ENCODE measurements around the gene BCL7B. TPM values are rescaled to one million over a fixed set of nuclear protein-coding genes. Genes with fewer than 3 reads are reported as not detected.

Gene BCL7B
- total and polyA plus RNA-seq, 2 experiments from 2014 or later, result 17.0 to 18.2 TPM

- Mint-ChIP-seq H3K9me3 (no peaks in the 10 kb centered on the region), H3K27ac (no peak overlapping the region), H3K27me3 (ENCODE audit: insufficient read depth, low read depth, poor library complexity) (no peaks in the 10 kb centered on the region), H3K4me3 (no peak overlapping the region), H3K36me3 (ENCODE audit: low read depth) (peaks cover 83% of the 10 kb centered on the region), H3K4me1 (no peaks in the 10 kb centered on the region)
- no peak for TF ChIP-seq ZNF114 (CRISPR knock-in tag; IDR thresholded peaks at IDR 0.05)
- no peak for TF ChIP-seq ETS1 (IDR thresholded peaks at IDR 0.05)
- TF ChIP-seq ZNF462 (CRISPR knock-in tag; IDR thresholded peaks at IDR 0.05), result no peak
- TF ChIP-seq JUNB (IDR thresholded peaks at IDR 0.05; ENCODE audit: unreplicated experiment), result no peak
- TF ChIP-seq ZNF331 (CRISPR knock-in tag; IDR thresholded peaks at IDR 0.05; ENCODE audit: low read depth), result no peak
- no peak for TF ChIP-seq STAT1 (IDR thresholded peaks at IDR 0.05; ENCODE audit: unreplicated experiment)
- TF ChIP-seq NANOG (IDR thresholded peaks at IDR 0.05; ENCODE audit: borderline replicate concordance), result no peak
- TF ChIP-seq CREB1 (CRISPR knock-in tag; IDR thresholded peaks at IDR 0.05; ENCODE audit: low read depth), result no peak
- no peak for TF ChIP-seq POLR2AphosphoS5 (IDR thresholded peaks at IDR 0.05; ENCODE audit: low read depth)
- TF ChIP-seq EZH2phosphoT487 (IDR thresholded peaks at IDR 0.05; ENCODE audit: unreplicated experiment), result no peak
- no peak for TF ChIP-seq CTCF (conservative IDR thresholded peaks at IDR 0.05; ENCODE audit: low read depth in 2 of 2)
- Histone ChIP-seq H3K9me2 (ENCODE audit: insufficient read depth) (no peaks in the 10 kb centered on the region), H3K27ac (ENCODE audit: low read depth) (no peak overlapping the region), H3K4me2 (no peak overlapping the region), H4K20me1 (replicated peaks; ENCODE audit: insufficient read depth) (peaks cover 63% of the 10 kb centered on the region), H3K27me3 (ENCODE audit: insufficient read depth) (no peaks in the 10 kb centered on the region), H3F3A (replicated peaks; ENCODE audit: low read depth) (0 out of 2 replicates have a peak, but pooled peaks cover 8% of the 10 kb centered on the region), H3K4me3 (no peak overlapping the region), H3K79me2 (replicated peaks; ENCODE audit: insufficient read depth) (peaks cover 93% of the 10 kb centered on the region), H3K36me3 (ENCODE audit: insufficient read depth) (peaks cover 46% of the 10 kb centered on the region), H3K4me1 (ENCODE audit: insufficient read depth) (no peaks in the 10 kb centered on the region), H2AFZ (no peak overlapping the region)
- ATAC-seq, result no peak
- no peak for DNase-seq (ENCODE audit: low spot score)
These were observed 48.0 kb downstream of the BCL7B start for GRCh38 chr7:73509463-73509862.
